OCI-M1 (cell line): ENCODE measurements around the gene G6PD.
A peak's percentile ranks its signal among the peaks of the same experiment; 100 is the strongest.
"Not testable (repeated sequence)": the region's sequence is repeated elsewhere in the genome, so short reads cannot be mapped to it uniquely, and the experiment has no call there.

Source experiments
- DNase-seq: peaks from one replicate; lab custom pipeline; 2025; lab: John Stamatoyannopoulos, UW

The G6PD gene

GRCh38 chrX:154546354-154547244 lies at the start of gene G6PD:
Gene G6PD, minus strand, starts transcription at chrX:154546846. Its CDS starts 691 bp downstream, at chrX:154546155.
- DNase-seq: peak; percentile 90

- no peak for DNase-seq
Observed at GRCh38 chrX:154595559-154596249, 49.1 kb upstream of the G6PD start.

GRCh38 chrX:154594491-154594890 lies 47.8 kb upstream of the G6PD start:
- no peak for DNase-seq

GRCh38 chrX:154593201-154593600 lies 46.6 kb upstream of the G6PD start:
- no peak for DNase-seq

GRCh38 chrX:154592505-154592904 lies 45.9 kb upstream of the G6PD start:
- no peak for DNase-seq

- DNase-seq: not testable (repeated sequence)
Observed at GRCh38 chrX:154590415-154590814, 43.8 kb upstream of the G6PD start.

- not testable (repeated sequence) for DNase-seq
Observed at GRCh38 chrX:154584585-154585183, 38.0 kb upstream of the G6PD start, which contains the start of gene CTAG1A. Gene CTAG1A, plus strand, starts transcription at chrX:154585133. Its CDS starts 74 bp downstream, at chrX:154585207.

GRCh38 chrX:154582994-154583393 lies 36.3 kb upstream of the G6PD start:
- not testable (repeated sequence) for DNase-seq

GRCh38 chrX:154575076-154575475 lies 28.4 kb upstream of the G6PD start:
- not testable (repeated sequence) for DNase-seq

GRCh38 chrX:154573061-154573460 lies 26.4 kb upstream of the G6PD start:
- DNase-seq: not testable (repeated sequence)

- not testable (repeated sequence) for DNase-seq
Observed at GRCh38 chrX:154570361-154570760, 23.7 kb upstream of the G6PD start.

- DNase-seq: not testable (repeated sequence)
Observed at GRCh38 chrX:154562295-154562694, 15.6 kb upstream of the G6PD start.

GRCh38 chrX:154560326-154560725 lies 13.7 kb upstream of the G6PD start:
- DNase-seq: not testable (repeated sequence)

GRCh38 chrX:154558896-154559295 lies 12.2 kb upstream of the G6PD start:
- not testable (repeated sequence) for DNase-seq

- not testable (repeated sequence) for DNase-seq
Observed at GRCh38 chrX:154558060-154558690, 11.5 kb upstream of the G6PD start.

GRCh38 chrX:154552112-154552806 lies 5.6 kb upstream of the G6PD start:
- not testable (repeated sequence) for DNase-seq

- DNase-seq: no peak
Observed at GRCh38 chrX:154549766-154550165, 3.1 kb upstream of the G6PD start.

GRCh38 chrX:154548028-154548316 lies 1.3 kb upstream of the G6PD start:
- DNase-seq: peak; percentile 42

GRCh38 chrX:154547245-154548027 lies 790 bp upstream of the G6PD start, which contains the start of gene IKBKG:
Gene IKBKG, plus strand, starts transcription at chrX:154547620. Its CDS starts 4,383 bp downstream, at chrX:154552003.
- DNase-seq: peak; percentile 98

GRCh38 chrX:154545673-154546274 lies 872 bp downstream of the G6PD start:
- no peak for DNase-seq
